Type B pancreatic cell (in vitro differentiated cells): Measurements from ENCODE around the gene SLC25A40. TPM values are rescaled to one million over a fixed set of nuclear protein-coding genes. Genes with fewer than 3 reads are reported as not detected.
"Not testable (repeated sequence)": the region's sequence is repeated elsewhere in the genome, so short reads cannot be mapped to it uniquely, and the experiment has no call there.

Experiments
- DNase-seq: peaks from one replicate; pipeline ENCODE4 v3.0.0; 2021; ENCODE audit warnings: mixed read lengths; ENCODE audit not compliant: unreplicated experiment; ENCODE audit errors: extremely low spot score
- H3K27ac Mint-ChIP-seq: 2 replicates; pipeline ENCODE4 v1.8.0; 2021; ENCODE audit warnings: mild to moderate bottlenecking, mixed read lengths
- H3K27me3 Mint-ChIP-seq: 2 replicates; pipeline ENCODE4 v1.8.0; 2021; ENCODE audit warnings: mixed read lengths
- H3K36me3 Mint-ChIP-seq: 2 replicates; pipeline ENCODE4 v1.8.0; 2021; ENCODE audit warnings: mixed read lengths
- H3K4me1 Mint-ChIP-seq: one replicate; pipeline ENCODE4 v1.8.0; 2021; ENCODE audit warnings: mixed read lengths; ENCODE audit not compliant: unreplicated experiment
- H3K4me3 Mint-ChIP-seq: 2 replicates; pipeline ENCODE4 v1.8.0; 2021; ENCODE audit warnings: mild to moderate bottlenecking, mixed read lengths
- H3K9me3 Mint-ChIP-seq: 2 replicates; pipeline ENCODE4 v1.8.0; 2021; ENCODE audit warnings: mixed read lengths
- total RNA-seq: library from RNA; stranded (reverse); gene quantifications from 2 replicates; pipeline ENCODE4 v1.2.1, GENCODE V29; 2021; ENCODE audit warnings: low replicate concordance
- TF ChIP-seq, protein P1 (sequence below): fragments of 200-600 bp; sonication (generic); conservative IDR thresholded peaks from 2 replicates; pipeline ENCODE4 v1.5.0; 2021; ENCODE audit warnings: antibody characterized with exemption, mild to moderate bottlenecking

SLC25A40 gene
- total RNA-seq, 1 donor from 2014 or later = 21.9 TPM

DNA sequence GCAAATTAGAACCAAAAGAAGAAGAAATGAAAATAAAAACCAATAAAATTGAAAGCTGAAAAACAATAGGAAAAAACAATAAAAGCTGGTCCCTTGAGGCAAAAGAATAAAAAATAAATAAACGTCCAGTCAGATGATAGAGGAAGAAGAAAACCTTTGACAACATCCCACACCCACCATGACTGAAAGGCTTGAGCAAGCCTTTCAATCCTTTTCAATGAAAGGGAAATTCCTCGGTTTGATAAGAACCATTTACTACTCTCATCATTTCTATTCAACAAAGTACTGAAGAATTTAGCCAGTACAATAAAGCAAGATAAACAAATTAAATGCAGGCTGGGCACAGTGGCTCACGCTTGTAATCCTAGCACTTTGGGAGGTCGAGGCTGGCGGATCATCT, 3.8 kb downstream of the SLC25A40 start:
- TF ChIP-seq, protein P1, sequence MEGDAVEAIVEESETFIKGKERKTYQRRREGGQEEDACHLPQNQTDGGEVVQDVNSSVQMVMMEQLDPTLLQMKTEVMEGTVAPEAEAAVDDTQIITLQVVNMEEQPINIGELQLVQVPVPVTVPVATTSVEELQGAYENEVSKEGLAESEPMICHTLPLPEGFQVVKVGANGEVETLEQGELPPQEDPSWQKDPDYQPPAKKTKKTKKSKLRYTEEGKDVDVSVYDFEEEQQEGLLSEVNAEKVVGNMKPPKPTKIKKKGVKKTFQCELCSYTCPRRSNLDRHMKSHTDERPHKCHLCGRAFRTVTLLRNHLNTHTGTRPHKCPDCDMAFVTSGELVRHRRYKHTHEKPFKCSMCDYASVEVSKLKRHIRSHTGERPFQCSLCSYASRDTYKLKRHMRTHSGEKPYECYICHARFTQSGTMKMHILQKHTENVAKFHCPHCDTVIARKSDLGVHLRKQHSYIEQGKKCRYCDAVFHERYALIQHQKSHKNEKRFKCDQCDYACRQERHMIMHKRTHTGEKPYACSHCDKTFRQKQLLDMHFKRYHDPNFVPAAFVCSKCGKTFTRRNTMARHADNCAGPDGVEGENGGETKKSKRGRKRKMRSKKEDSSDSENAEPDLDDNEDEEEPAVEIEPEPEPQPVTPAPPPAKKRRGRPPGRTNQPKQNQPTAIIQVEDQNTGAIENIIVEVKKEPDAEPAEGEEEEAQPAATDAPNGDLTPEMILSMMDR = no peak
- Mint-ChIP-seq H3K27me3 (no peaks in the 10 kb centered on the region), H3K9me3 (peaks cover 10% of the 10 kb centered on the region), H3K27ac (no peak overlapping the region), H3K36me3 (peaks cover 39% of the 10 kb centered on the region), H3K4me3 (no peak overlapping the region), H3K4me1 (peaks cover 17% of the 10 kb centered on the region)
- DNase-seq = no peak

GRCh38 chr7:87870471-87870870, 5.7 kb downstream of the SLC25A40 start:
- no peak for DNase-seq

GRCh38 chr7:87866533-87866932, 9.6 kb downstream of the SLC25A40 start:
- Mint-ChIP-seq H3K9me3 (peaks cover 12% of the 10 kb centered on the region), H3K36me3 (peaks cover 50% of the 10 kb centered on the region)
- not testable (repeated sequence) for H3K27me3 Mint-ChIP-seq, DNase-seq, H3K27ac Mint-ChIP-seq, H3K4me1 Mint-ChIP-seq, H3K4me3 Mint-ChIP-seq

More at GRCh38 chr7:87870471-87870870, 5.7 kb downstream of the SLC25A40 start:
- Mint-ChIP-seq H3K4me1 (peaks cover 17% of the 10 kb centered on the region), H3K27me3 (no peaks in the 10 kb centered on the region), H3K36me3 (peaks cover 55% of the 10 kb centered on the region), H3K9me3 (peaks cover 21% of the 10 kb centered on the region), H3K4me3 (no peak overlapping the region), H3K27ac (no peak overlapping the region)
- TF ChIP-seq, protein P1 = no peak

DNA sequence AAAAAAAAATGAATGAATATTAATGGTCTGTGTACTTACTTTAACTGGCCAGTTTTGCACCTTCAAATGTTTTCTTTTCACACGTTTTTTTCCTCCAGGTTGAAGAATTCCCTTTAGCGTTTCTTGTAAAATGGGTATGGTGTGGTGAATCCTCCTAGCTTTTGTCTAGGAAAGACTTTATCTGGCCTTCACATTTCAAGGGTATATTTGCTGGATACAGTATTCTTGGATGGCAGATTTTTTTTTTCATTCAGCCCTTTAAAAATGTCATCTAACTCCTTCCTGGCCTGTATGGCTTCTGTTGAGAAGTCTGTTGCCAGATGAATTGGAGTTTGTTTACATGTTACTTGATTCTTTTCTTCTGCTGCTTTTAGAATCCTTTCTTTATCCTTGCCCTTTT, 10.1 kb downstream of the SLC25A40 start:
- Mint-ChIP-seq H3K27ac (no peak overlapping the region), H3K4me3 (no peak overlapping the region), H3K9me3 (peaks cover 12% of the 10 kb centered on the region), H3K36me3 (peaks cover 45% of the 10 kb centered on the region), H3K4me1 (no peaks in the 10 kb centered on the region), H3K27me3 (no peaks in the 10 kb centered on the region)
- DNase-seq = no peak
- TF ChIP-seq, protein P1 = no peak

DNA sequence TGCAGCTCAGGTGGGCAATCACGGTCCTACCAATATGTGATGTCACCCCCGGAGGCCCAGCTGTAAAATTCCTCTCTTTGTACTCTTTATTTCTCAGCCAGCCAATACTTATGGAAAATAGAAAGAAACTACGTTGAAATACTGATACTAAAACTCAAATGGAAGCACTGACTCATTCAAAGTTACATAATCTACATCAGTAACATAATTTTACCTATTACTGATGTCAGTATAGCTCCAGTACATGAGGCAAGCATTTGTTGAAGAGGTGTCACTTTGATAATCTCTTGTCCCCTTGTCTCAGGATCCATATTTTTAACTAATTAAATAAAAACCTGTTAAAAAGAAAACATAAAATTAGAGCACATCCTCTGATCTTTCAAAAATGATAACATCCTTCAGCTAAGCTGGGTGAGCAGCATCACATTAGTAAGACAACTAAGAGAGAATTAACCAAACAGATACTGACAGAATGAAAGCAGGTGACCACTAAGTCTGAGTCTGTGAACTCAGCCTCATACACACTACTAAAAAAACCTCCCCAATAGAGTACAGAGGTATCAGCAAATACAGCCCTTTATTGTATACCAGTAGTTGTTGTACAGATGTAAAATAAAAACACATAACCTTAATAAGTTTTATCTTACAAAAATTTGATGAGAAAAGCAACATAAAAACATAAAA, 17.6 kb downstream of the SLC25A40 start:
- no peak for DNase-seq
- Mint-ChIP-seq H3K4me1 (no peaks in the 10 kb centered on the region), H3K4me3 (no peak overlapping the region), H3K27me3 (no peaks in the 10 kb centered on the region), H3K36me3 (peaks cover 34% of the 10 kb centered on the region), H3K27ac (no peak overlapping the region), H3K9me3 (no peaks in the 10 kb centered on the region)
- TF ChIP-seq, protein P1 = no peak

- Mint-ChIP-seq H3K4me1 (no peaks in the 10 kb centered on the region), H3K4me3 (no peak overlapping the region), H3K27ac (no peak overlapping the region), H3K9me3 (no peaks in the 10 kb centered on the region), H3K27me3 (no peaks in the 10 kb centered on the region), H3K36me3 (peaks cover 31% of the 10 kb centered on the region)
- no peak for DNase-seq
- TF ChIP-seq, protein P1 = no peak
Measured at GRCh38 chr7:87853237-87853864, 22.8 kb downstream of the SLC25A40 start.
